HG03103 (cell line): ENCODE measurements around the gene LRRC72.
"Not testable (repeated sequence)": the region's sequence is repeated elsewhere in the genome, so short reads cannot be mapped to it uniquely, and the experiment has no call there.

ENCODE experiments used
- ATAC-seq: cut with Tn5 transposase; IDR thresholded peaks from one replicate; pipeline ENCODE4 v1.9.1; 2021; ENCODE audit warnings: low read depth; ENCODE audit not compliant: unreplicated experiment

LRRC72 gene

GRCh38 chr7:16526742-16527540 lies at the start of gene LRRC72:
TSS of gene LRRC72 (plus strand) at chr7:16526825. CDS start at chr7:16526953, 128 bp downstream.
- ATAC-seq = no peak

- ATAC-seq = no peak
These were observed 47.5 kb upstream of the LRRC72 start for GRCh38 chr7:16479161-16479560.

- ATAC-seq = no peak
These were observed 47.0 kb upstream of the LRRC72 start for GRCh38 chr7:16479591-16479990.

GRCh38 chr7:16484453-16485158 lies 42.0 kb upstream of the LRRC72 start:
- ATAC-seq = no peak

- ATAC-seq = no peak
These were observed 35.5 kb upstream of the LRRC72 start for GRCh38 chr7:16491148-16491547.

GRCh38 chr7:16492513-16493062 lies 34.0 kb upstream of the LRRC72 start:
- no peak for ATAC-seq

- no peak for ATAC-seq
These were observed 33.4 kb upstream of the LRRC72 start for GRCh38 chr7:16493266-16493665.

GRCh38 chr7:16494551-16494950 lies 32.1 kb upstream of the LRRC72 start:
- no peak for ATAC-seq

GRCh38 chr7:16494955-16495719 lies 31.5 kb upstream of the LRRC72 start:
- no peak for ATAC-seq

GRCh38 chr7:16498122-16498521 lies 28.5 kb upstream of the LRRC72 start:
- ATAC-seq = no peak

- no peak for ATAC-seq
These were observed 24.3 kb upstream of the LRRC72 start for GRCh38 chr7:16502303-16502702.

GRCh38 chr7:16504019-16504418 lies 22.6 kb upstream of the LRRC72 start:
- no peak for ATAC-seq

GRCh38 chr7:16506422-16506821 lies 20.2 kb upstream of the LRRC72 start:
- ATAC-seq = not testable (repeated sequence)

- ATAC-seq = no peak
These were observed 16.8 kb upstream of the LRRC72 start for GRCh38 chr7:16509829-16510228.

- ATAC-seq = no peak
These were observed 15.3 kb upstream of the LRRC72 start for GRCh38 chr7:16511314-16511713.

- ATAC-seq = no peak
These were observed 14.5 kb upstream of the LRRC72 start for GRCh38 chr7:16512097-16512496.

GRCh38 chr7:16514271-16514670 lies 12.4 kb upstream of the LRRC72 start:
- ATAC-seq = no peak

GRCh38 chr7:16514729-16515128 lies 11.9 kb upstream of the LRRC72 start:
- no peak for ATAC-seq

- ATAC-seq = no peak
These were observed 10.6 kb upstream of the LRRC72 start for GRCh38 chr7:16515785-16516685.

- ATAC-seq = not testable (repeated sequence)
These were observed 6.6 kb upstream of the LRRC72 start for GRCh38 chr7:16519985-16520384.
